RPMI8226 (cell line): ENCODE measurements around the gene ONECUT2.
"Not testable (repeated sequence)": the region's sequence is repeated elsewhere in the genome, so short reads cannot be mapped to it uniquely, and the experiment has no call there.

Experiments
- DNase-seq: peaks from one replicate; pipeline ENCODE4 v3.0.0-alpha.2; 2015

Gene ONECUT2

DNA sequence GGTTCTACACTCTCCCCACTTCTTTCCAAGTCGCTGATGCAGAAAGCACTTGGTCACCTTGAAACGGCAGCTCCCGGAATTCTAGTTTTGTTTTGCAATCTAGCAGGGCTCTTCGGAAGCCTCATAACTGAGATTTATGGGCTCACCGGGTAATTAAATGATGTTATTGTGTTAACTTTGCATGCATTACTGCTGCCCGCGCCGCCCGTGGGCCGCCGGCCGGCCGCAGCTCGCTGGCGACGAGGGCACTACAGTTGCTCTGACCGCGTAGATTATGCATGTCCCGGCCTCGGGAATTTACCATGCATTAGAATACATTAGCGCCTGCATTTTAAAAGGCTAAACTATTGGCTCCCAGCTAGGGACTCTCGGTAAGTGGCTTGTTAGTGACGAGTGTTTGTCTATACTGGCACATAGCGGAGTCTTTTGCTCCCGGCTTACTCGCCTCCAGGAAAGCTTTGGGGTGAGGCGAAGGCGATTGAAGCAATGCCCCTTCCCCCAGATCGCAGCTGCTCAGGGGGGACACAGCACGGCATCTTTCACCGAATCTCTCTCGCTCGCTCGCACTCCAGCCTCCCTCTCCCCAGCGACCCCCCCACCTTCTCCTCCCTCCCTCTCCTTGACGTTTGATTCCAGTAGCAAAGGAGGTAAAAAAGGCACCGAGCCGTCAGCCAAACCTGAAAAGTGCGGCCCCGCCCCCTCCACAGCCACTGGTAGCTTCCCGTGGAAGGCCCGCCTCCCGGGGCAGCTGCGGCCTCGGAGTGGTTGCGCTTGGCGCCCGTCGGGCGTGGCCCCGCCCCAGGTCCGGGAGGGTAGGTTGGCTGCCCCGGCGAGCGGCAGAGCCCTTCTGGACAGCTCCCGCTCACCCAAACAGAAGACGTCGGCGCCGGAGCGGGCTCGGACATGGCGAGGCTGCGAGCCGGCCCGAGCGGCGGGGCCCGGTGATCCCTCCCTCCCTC is at the start of gene ONECUT2:
ONECUT2 (plus strand) TSS at position 839 of the 959 bp plus-strand sequence. CDS start 343 bp downstream, outside the sequence.
- peak; percentile 80 for DNase-seq

DNA sequence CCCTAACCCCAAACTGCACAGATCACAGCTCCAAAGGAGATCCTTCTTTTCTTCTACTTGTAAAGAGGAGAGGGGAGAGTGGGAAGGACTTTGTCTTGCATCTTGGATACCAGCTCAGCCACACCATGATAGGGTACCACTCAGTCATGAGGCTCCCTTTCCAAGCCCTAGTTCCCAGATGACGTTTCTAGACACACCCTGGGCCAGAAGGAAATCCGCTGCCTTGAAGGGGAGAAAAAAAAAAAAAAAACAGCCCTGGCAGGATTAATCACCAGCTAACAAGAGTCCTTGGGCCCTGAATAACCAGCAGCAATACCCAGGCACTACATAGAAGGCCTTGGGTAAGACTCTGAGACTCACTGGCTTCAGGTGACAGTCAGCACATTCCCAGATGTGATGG is 45.9 kb upstream of the ONECUT2 start:
- DNase-seq: no peak

DNA sequence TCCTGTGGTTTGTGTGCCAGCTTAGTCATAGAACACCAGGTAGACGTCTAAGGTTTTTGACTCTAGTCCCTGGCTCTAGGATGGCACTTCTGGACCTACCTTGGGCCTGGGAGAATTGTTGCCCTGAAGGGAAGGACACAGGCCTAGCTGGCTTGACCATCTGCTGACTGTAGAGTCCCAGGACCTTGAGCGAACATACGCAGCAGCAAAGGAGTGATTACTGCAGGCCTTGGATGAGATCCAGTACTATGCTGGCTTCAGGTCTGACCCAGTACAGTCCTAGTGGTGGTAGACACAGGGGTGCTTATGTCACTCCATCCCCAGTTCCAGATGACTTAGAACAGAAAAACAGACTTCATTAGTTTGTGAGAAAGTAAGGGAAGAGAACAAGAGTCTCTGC is 45.1 kb upstream of the ONECUT2 start:
- no peak for DNase-seq

DNA sequence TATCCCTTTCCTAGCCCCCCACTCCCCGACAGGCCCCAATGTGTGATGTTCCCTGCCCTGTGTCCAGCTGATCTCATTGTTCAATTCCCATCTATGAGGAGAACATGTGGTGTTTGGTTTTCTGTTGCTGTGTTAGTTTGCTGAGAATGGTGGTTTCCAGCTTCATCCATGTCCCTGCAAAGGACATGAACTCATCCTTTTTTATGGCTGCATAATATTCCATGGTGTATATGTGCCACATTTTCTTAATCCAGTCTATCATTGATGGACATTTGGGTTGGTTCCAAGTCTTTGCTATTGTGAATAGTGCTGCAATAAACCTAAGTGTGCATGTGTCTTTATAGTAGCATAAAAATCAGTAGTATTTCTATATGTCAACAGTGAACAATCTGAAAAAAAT is 40.4 kb upstream of the ONECUT2 start:
- DNase-seq: not testable (repeated sequence)

DNA sequence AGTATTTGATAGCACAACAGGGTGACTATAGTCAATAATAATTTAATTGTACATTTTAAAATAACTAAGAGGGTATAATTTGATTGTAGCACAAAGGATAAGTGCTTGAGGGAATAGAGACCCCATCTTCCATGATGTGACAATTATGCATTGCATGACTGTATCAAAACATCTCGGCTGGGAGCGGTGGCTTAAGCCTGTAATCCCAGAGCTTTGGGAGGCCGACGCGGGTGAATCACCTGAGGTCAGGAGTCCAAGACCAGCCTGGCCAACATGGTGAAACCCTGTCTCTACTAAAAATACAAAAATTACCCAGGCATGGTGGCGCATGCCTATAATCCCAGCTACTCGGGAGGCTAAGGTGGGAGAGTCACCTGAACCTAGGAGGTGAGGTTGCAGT is 38.3 kb upstream of the ONECUT2 start:
- DNase-seq: not testable (repeated sequence)

DNA sequence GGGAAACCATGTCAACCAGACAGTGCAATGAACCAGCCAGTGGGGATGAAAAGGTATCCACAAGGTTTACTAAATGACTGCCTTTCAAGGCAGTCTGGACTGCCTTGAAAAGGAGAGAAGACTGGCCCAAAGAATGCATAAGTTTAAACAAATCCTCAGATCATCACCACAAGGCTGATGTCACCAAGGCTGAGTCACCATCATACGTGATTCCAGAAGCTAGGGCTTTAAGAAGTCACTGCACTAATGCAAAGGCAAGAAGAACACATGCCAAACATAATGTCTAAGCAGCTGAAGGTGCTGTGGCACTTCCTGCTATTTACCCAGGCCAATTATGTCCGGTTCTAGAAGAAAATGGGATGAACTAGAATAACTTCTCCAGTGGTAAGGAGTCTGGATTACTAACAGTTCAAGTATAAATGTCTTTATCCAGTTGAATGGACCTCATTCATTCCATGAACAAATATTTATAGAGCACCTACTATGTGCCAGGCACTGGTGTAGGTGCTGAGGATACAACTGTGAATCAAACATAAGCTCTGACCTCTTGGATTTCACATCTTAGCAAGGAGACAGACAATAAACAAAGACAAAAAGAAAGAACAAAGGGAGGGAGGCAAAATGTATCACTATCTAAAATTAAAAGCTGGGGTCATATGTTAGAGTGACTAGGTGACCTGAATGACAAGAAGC is 37.6 kb upstream of the ONECUT2 start:
- DNase-seq: no peak

DNA sequence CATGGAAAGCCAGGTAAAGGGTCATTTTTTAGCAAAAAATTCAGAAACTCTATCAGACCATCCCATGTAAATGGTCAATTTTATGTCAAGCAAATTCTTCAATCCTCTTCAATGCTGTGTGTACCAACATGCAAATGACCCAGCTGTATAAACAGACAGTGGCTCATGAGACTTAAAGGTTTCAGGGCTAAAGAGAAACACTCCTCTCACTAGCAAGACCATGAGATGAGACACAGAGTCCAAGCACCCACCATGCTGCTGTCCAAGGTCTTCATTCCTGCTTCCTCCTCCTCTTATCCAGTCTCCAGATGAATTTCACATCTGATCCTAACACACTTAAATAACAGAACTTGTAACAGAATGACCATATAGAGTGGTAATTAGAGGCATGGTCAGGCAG is 30.8 kb upstream of the ONECUT2 start:
- DNase-seq: no peak

DNA sequence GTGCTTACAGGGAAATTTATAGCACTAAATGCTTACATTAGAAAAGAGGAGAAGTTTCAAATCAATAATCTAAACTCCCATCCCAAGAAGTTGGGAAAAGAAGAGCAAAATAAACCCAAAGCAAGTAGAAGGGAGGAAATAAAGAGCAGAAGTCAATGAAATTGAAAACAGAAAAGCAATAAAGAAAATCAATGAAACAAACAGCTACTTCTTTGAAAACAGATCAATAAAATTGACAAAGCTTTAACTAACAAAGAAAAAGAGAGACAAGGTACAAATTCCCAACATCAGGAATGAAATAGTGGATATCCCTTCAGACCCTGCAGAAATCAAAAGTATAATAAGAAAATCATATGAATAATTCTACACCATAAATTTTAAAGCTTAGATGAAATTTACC is 25.5 kb upstream of the ONECUT2 start:
- no peak for DNase-seq

DNA sequence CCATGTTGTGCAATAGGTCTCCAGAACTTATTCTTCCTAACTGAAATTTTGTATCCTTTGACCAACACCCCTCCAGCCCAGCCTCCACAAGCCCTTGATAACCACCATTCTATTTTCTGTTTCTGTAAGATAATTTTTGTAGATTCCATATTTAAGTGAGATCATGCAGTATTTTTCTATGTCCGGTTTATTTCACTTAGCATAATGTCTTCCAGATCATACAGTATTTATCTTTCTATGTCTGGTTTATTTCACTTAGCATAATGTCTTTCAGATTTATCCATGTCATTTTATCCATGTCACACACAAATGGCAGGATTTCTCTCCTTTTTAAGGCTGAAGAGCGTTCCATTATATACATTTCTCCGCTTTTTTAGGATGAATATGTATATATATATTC is 24.4 kb upstream of the ONECUT2 start:
- DNase-seq: no peak

DNA sequence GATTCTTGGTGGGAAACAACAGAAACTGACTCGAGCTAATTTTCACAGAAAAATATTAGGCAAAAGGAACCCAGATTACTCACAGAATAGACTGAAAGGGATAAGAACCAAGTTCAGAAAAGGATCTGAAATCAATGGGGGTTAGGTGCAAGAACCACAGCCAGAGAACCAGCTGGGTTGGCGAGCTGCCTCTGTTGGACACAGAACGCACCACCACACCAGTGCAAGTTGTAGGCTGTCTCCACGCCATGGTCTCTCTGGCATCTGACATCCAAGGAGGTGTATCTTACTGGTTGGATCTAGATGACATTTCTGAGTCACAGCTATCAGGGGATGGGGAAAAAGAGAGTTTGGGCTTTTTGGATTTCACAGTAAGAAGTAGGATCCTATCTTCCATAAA is 18.6 kb upstream of the ONECUT2 start:
- no peak for DNase-seq

DNA sequence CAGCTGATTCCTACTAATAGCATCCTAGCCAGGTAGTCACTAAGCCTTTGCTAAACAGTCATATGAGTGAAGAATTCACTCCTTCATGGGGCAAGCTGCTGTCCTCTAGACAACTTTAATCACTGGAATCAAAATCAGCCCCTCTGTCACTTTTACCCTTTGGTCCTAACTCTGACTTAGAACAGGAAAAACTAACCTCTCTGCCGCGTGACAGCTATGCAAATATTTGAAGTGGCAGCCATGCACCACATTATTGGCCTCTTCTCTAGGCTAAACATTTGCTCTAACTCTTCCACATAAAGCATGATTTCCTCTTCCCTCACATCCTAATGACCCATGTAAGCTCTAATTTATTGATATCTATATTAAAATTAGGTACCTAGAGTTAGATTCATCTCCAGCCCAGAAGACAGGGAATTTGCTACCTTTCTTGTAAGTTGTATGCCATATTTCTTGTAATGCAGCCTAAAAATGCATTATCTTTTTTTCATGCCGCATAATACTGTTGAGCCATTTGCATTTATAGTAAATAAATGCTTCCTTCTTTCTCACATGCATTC is 12.8 kb upstream of the ONECUT2 start:
- DNase-seq: no peak

DNA sequence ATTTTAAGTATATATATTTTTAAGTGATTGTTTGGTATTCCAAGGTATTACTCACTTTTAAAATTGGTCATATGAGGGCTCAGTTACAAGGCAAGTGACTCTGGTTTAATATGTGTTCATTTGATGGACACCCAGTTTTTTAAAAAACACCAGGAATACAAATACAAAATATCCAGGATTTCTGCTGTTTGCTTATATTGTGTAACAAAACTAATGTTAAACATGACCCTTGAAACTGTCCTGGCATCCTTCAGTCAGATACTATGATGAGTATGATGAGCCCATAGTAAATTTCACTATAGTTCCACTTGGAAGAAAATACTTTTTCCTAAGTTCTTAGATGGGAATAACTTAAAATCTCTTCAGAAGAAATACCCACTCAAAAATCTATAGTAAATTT is 11.4 kb upstream of the ONECUT2 start:
- no peak for DNase-seq

DNA sequence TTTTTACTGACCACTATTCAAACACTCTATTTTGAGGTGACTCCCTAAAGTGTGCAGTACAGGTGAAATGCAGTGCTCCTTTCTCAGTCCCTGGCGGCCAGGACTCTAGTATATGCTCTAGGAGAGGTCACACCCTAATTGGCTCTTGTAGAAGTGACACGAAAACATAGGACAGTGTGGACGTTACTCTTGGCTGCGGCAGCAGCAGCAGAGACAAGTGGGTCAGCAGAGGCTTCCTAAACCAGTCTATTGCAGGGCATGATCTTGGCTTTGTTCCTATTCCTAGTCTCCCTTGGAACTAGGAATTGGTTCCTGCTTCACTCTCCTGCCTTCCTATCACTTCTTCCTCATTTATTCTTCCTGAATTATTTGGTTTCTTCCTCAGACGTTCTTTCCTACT is 10.1 kb upstream of the ONECUT2 start:
- no peak for DNase-seq

DNA sequence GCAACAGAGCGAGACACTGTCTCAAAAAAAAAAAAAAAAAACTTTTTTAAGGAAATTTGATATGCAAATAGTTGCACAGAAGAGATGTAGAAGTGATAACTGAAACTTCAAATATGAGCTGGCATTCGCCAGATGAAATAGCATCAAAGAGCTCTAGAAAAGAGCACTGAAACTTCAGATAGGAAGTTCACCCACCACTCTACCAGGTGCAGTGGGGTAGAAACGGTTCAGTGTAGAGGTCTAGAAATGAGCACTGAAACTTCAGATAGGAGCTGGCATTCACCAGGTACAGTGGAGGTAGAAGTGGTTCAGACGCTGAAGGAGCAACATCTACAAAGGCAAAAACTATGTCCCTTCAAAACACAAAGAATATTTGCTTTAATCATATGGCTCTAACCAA is 9.0 kb upstream of the ONECUT2 start:
- DNase-seq: no peak

DNA sequence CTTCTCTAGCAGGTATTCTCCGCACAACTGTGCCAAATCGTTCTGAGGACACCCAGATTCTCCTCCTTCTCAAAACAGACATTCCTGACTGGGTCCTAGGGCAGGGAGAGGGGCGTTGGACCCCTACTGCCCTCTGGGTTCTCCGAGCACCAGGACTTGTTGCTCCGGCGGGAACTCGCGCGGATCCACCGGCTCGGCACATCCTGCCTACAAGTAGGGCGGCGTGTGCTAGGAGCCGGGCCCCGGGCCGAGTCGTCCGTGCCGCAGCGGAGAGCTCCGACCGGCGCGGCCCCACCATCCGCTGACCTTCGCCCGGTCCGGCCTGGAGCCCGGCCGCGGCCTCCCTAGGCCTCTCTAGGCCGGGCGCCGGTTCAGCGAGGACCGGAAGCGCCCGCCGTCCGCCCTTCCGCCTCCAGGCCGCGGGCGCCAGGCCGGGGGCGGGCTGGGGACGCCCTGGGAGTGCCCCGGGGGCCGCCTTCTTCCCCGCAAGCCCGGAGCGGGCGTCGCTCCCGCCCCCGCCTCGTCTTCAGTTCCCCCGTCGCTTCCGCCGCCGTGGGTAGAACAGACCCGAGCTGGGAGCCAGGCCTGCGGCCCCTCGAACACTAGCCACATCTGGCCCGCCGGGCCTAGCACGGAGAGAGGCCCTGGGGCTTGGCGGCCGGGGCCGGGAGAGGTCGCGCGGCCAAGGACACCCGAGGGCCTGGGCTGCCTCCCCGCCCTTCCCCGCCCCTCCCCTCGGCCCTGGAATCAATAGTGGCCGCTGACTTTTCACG is 7.6 kb upstream of the ONECUT2 start:
- DNase-seq: no peak

DNA sequence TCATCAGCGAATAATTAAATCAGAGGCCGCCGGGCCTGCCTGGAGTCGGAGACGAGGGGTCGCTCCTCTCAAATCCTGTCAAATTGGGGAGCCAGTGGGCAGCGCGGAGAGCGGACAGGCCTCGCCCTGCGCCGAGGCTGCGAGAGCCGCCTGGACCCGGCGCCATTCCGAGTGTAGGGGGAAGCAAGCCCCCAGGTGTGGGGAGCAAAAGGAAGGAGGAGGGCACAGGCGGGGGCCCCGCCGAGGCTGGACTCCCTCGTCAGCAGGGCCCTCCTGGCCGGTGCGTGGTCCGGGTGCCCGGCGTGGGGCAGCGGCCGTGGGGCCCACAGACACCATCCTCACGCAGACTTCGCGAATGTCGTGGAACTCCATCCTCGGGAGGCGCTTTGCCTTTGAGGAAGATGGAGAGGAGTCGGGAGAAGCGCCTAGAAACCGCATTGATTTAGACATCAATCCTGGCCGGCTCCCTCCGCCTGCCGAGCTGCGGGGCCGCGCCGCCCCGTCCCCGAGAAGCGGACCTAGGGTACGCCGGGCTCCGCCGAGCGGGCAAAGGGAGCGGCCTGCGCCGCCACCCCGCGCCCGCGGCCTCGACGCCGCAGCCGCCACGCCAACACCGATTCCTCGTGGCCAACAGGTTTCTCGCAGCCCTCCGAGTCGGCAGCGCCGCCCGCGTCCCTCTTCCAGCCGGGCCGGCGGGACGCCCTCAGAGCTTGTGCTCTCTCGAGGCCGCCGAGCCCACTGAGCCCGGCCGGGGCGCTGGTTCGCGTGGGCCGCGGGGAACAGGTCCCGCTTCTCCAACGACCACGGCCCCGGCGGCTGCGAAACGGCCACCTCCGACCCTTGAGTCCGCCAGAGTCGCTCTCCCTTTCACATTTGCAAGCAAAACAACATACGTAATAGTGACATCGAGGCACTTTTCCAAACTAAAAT is 6.7 kb upstream of the ONECUT2 start:
- DNase-seq: no peak

DNA sequence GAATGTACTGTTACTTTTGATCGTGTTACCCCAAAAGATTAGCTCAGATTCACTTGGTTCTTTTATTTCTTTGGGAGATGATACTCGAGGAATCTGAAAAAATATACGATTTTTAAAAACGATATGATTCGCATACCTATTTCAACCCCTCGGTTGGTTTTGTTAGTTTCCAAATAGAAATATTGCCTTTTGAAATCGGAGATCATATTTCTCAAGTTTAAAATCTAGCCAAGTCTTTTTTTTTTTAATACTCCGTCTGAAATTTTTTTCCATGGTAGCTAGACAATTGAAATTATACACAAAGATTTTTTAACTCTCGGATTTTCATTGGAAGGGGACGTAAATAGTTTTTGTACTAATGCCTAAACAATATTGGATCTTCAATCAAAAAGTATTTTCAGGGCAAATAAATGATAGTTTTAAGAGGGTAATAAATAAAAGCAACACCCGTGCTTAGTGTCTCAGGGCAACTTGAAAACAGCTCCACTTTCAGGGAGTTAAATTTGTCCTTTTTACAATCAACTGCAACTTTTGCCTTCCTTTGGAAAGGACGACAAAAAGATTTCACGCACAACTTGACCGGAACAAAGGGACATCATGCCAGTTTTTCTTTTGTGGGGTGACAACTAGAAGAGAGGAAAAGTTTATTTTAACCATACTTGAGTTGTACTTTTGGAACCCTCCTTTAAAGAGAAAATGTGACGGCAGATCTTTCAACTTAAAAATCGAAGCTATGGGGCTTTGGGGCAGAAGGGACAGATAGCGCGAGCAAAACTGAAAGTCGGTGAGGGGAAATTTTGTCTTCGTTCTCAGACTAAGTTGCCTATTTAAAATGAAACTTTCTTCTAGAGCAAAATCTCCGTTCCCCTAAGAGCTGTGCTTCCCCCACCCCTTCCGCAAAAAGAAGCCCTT is 5.8 kb upstream of the ONECUT2 start:
- no peak for DNase-seq

DNA sequence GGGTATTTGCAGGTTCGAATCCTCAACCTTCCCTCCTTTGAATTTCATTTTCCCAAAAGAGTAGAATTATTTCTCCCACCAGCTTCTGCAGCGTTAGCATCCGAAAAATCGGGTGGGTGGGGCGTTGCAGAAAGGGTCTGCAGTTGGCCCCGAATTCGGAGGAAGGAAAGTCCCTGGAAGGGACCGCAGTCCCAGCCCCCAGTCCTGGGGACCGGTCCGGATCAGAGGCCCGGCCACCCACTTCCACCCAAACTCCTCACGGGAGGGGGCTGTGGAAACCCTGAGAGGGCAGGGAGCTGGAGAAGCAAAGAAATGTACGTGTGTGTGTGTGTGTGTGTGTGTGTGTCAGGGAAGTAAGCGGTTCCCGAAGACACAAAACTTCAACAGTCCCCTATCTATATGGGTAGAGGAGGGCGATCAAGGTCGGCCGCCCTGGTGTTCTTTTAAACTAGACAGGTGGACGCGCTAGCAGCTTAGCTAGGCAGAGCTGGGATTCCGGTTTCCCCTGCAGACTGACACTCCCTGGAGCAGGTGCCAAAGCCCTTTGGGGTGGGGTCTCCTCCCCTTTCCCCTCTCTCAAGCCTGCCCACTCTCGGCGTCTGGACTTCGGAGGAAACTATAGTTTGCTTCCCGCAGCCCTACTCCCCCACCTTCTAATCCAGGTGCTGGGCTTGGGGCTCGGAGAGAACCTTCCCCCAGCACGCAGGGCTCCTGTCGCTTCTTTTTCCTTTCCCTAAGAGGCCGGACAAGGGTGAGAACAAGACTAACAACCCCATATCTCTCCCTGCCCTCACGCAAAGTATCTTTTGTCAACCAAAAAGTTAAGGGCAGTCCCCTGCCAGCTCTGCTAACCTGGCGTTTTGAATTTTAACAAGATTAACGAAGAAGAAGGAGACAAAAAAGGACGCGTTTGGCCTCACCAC is 4.8 kb upstream of the ONECUT2 start:
- DNase-seq: no peak

DNA sequence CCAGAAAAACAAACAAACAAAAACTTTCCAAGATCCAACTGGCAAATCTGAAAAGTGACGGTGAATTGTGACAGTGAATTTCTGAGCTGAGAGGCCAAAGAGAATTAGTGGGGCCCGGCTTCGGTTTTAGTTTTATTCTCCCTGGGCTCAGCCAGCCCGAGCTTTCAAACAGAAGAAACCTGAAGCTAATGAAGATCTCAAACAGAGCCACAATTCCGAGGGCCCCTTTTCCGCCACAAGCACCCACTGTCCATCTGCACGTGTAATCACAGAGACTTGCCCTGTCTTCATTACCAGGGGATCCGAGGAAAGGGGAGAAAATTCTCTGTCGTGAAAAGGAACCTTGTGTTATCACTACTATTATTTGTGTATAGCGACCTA is 4.2 kb upstream of the ONECUT2 start:
- DNase-seq: no peak
